HG03103 (cell line): ENCODE measurements around the gene SUGP2.

Source experiments
- ATAC-seq: cut with Tn5 transposase; IDR thresholded peaks from one replicate; pipeline ENCODE4 v1.9.1; 2021; ENCODE audit warnings: low read depth; ENCODE audit not compliant: unreplicated experiment

SUGP2 gene

DNA sequence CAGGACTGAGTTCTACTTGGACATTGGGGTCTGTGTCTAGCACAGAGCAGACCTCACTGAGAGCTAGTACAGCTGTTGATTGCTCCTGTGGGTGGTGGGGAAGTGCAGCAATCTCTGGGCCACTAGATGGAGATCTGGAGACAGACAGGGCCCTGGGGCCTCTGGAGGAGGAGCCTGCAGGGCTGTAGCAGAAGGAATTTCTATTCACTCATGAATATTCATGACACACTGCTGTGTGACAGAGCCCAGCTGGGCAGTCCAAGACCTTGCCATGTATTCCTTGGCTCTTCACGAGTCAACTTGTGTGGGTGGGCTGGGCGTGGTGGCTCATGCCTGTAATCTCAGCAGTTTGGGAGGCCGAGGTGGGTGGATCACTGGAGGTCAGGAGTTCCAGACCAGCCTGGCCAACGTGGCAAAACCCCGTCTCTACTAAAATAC, 37.5 kb downstream of the SUGP2 start:
- ATAC-seq, result no peak

DNA sequence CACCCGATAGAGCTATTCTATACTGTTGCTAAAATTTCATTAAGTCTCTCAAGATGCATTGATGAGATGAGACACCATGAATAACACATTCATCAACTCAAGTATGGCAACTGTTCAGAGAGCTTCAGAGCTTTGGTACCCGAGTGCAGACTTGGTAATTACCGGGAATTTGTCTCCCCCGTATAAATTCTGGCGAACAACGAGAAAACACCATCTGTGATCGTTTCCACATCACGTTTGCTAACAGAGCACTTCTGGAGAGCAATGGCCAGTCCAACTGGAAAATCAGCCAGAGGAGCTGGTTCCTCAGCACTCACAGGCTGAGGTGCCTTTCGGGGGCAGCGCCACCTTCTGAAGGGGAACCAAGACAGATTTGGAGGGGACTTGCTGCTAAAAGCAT, 40.2 kb downstream of the SUGP2 start:
- ATAC-seq, result no peak

DNA sequence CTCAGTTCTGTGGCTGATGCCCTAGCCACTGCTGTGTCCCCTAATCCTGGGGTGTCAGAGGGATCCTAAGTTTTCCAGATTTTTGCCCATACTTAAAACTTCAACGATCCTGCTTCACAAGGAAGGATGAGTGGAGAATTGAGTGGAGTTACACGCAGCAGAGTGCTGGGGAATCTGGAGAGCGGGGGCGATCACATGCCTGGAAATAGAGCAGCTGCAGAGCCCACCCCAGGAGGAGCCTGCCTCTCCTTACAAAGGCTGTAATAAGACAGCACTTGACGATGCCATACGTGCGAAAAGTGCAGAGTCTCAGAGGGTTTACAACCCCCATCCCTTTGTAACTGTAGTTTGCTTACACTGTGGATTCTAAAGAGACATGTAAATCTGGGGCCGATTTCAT, 40.6 kb downstream of the SUGP2 start:
- ATAC-seq, result no peak

DNA sequence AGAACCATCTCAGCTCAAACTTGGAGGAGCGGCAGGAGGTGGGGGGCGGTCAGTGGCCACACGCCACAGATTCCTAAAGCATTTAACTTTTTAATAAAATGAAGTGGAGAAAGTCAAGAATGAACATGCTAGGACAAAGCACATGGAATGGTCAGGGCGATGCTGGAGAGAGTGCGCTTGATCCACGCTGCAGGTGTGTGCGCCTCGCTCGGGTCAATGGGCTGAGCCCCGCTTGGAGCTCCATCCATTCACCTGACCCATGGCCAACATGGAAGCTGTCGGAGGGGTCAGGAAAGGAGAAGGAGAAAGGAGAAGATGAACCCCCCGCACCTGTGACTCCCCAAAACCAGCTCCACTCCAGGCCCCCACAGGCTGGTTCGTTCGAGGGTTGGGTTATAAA, 41.8 kb downstream of the SUGP2 start:
- no peak for ATAC-seq

DNA sequence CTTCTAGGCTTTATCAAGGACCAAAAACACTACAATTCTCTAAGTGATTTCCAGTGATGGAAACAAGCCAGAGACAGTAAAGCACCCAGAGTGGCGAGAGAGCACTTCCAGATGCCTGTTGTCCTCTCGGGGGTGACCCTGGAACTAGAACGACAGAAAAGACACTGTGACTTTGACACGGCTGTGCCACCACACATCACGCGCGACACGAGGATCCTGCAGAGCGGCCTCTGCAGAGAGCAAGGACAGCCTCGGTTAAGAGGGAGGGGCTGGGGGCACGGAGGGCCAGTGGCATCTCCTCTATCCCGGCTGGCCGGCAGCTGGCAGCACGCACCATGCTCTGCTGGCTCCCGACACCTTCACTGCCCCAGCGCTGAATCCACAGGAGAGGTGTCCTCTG, 42.3 kb downstream of the SUGP2 start:
- ATAC-seq, result no peak

DNA sequence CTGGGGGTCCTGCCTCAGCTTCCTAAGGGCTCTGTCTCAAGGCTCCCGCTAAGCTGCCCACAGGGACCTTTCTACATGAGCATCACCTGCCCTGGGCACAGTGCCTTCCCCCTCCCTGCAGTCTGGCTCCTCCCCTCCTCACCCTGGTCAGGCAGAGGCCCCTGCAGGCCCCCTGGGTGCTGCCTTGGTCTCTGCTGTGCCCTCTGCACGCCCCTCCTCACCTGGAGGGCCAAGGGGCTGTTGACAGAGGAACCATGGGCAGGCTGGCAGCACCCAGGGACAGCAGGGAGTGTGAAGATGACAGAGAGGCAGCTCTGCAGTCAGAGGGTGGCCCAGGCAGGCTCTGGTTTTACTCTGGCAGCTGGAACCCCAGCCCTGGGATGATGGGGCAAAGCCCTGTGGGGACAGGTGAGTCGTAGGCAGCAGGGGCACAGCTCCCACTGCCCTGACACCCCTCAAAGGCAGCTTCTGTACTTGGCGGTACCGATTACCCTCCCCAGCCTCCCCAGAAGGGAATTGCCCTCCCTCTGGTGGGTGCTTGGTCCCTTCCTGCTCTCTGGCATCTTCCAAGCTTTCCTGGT, 43.1 kb downstream of the SUGP2 start:
- no peak for ATAC-seq

DNA sequence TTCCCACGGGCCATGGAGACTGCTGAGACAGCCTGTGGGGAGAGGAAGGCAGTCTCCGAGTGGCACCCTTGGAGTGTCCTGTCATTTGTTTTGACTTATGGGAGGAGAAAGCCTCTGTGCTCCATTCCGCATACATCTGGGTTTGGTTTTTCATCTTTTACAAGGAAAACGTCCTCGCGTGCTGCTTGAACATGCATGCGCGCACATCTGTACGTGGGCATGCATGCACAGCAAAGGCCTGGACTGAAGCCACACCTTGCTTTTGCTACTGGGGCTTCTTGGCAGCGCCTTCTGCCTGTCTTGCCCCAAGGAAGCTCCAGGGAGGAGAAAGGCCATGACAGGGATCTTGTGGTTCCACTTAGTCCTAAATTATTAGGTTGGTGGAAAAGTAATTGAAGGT, 44.0 kb downstream of the SUGP2 start:
- no peak for ATAC-seq

DNA sequence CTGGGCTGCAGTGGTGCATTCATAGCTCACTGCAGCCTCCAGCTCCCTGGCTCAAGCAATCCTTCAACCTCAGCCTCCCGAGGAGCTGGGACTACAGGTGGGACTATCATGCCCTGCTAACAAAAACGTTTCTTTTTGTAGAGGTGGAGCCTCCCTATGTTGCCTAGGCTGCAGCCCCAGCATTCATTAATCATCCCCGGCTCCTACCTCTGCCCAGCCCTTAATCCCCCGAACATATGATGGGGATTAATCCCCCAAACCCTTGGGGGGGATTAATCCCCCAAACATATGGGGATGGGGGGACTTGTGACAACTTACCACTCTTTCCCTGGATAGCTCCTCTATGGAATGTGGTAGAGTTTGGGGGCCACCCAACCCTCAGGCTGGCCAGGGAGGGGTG, 45.9 kb downstream of the SUGP2 start:
- no peak for ATAC-seq

DNA sequence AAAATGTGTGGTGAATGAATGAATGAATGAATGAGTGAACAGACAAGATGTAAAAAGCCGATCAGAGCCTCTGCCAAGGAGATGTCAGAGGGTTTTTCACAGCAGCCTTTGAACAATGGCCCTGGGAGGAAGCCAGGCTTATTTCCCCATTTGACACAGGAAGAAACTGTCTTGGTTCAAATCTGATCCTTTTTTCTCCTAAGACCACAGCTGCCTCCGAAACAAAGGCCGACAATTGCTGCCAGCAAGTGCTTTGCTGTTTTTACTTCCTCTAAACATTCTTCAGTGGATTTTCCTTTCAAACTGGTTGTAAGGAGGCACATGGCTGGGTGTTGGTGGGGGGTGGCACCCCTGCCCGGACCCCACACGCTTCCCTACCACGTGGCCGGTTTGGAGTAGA, 48.1 kb downstream of the SUGP2 start:
- no peak for ATAC-seq

DNA sequence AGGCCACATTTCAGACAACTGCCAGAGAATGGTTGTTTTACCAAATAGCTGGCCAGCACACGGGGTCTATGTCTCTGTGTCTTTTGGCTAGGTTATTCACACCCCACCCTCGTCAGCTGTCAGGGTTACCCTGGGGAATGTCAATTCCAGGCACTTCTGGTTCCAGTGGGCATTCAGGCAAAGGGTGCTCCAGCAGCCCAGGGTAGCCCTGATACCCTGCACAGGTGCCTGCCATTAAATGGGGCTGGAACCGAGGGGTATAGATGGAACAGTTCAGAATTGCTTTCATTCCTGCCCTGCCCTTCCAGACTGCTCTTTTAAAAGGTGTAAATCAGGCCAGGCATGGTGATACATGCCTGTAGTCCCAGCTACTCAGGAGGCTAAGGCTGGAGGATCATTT, 49.1 kb downstream of the SUGP2 start:
- no peak for ATAC-seq

DNA sequence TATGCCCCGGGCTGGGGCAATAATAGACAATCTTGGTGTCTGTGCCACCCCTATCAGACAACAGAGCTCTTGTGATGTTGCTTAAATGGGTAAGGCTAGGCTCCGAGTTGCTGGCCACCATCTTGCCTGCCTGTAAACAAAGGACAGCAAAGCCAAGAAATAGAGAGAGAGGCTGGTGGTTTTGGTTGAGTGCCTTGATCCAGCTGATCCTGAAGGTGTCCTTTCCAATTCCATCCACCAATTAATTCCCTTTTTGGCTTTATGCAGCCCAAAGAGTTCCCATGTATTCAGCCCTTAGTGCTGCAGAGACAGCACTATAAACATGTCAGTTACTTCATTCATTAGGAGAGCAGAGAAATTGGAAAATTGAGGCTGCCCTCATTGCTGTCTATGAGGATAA, 50.6 kb downstream of the SUGP2 start:
- ATAC-seq, result no peak

DNA sequence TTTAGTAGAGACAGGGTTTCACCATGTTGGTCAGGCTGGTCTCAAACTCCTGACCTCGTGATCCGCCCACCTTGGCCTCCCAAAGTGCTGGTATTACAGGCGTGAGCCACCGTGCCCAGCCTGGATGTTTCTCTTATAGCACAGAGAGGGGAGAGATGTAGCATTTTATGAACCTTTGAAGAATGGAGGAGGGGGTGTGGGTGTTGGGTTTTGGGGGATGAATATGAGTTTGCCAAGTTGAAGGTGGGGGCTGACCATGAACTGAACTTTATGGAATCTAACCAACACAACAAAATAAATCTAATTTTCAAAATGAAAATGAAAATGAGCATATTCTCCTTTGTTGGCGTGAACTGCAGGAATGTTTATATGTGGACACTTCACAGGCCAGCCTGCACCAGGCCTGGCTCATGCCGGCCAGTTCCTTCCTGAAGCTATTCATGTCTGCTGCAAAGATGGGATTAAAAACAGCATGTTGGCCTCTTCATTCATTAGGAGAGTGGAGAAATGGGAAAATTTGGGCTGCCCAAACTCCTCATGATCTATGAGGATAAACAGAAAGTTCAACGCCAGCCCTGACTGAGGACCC, 52.8 kb downstream of the SUGP2 start:
- no peak for ATAC-seq

DNA sequence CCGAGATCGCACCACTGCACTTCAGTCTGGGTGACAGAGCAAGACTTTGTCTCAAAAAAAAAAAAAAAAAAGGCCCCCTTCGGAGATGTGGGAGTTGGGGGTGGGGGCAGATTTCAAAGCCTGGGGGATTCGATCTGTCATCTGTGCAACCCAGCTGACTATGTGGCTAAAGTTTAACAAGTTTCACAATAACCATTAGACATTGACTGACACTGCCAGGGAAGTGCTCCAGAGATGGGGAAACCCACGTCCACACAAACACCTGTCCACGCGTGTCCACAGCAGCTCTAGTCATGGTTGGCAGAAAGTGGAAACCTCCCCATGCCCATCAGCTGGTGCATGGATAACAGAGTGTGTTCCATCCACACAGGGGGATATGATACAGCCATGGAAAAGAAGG, 54.7 kb downstream of the SUGP2 start:
- ATAC-seq, result no peak

DNA sequence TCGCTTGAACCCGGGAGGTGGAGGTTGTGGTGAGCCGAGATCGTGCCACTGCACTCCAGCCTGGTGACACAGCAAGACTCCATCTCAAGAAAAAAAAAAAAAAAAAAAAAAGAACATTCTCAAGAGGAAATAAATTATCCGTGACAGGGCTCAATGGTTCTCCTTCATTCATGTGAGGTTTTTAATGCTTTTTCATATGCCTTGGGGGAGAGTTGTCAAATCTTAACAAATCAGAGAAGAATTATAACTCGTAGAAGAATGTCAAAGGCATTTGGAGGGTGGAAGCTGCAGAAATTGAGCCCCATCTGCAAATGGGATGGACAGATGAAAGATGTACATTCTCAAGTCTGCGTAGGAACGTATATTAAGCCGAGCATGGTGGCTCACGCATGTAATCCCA, 57.4 kb downstream of the SUGP2 start:
- ATAC-seq, result no peak

DNA sequence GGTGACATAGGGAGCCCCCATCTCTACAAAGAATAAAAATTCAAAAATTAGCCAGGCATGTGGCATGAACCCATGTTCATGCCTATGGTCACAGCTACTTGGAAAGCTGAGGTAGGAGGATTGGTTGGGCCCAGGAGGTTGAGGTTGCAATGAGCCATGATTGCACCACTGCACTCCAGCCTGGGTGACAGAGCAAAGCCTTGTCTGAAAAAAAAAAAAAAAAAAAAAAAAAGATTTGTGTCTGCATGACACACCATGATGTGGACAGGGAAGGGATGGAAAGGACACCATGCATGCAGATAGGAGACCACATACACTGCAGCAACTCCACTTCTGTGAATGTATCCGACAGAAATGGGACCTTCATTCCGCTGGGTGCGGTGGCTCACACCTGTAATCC, 58.3 kb downstream of the SUGP2 start:
- no peak for ATAC-seq

DNA sequence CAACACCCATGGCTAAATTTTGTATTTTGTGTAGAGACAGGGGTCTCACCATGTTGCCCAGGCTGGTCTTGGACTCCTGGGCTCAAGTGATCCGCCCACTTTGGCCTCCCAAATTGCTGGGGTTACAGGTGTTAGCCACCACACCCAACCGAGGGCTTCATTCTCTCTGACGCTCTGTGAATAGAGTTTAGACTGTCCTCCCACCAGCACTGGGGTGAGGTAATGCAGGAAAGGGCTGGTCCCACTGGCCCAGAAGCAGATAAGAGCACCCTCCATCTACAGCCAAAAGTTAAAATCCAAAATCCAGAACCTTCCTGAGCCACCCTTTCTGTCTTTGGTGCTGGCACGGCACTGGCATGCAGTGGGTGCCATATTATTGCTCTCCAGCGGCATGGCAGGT, 60.5 kb downstream of the SUGP2 start:
- ATAC-seq, result no peak

DNA sequence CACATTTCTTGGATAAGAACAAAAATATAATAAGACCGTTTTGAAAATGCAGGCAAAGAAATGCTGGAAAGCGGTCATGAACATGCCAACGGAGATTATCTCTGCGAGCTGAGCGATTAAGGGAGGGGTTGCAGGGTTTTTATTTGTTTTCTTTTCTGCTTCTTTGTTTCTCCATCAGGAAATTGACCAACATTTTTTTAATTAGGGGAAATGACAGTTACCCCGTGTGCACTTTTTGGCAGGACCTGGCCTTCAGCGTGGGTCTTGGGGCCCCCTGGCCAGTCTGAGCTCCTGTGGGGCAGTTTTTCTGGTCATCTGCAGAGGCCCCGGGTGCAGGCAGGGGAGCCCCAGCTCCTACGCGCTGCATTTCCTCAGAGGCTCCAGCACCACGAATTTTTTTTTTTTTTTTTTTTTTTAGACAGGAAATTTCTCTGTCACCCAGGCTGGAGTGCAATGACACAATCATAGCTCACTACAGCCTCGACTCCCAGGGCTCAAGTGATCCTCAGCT, 61.0 kb downstream of the SUGP2 start:
- ATAC-seq, result no peak

DNA sequence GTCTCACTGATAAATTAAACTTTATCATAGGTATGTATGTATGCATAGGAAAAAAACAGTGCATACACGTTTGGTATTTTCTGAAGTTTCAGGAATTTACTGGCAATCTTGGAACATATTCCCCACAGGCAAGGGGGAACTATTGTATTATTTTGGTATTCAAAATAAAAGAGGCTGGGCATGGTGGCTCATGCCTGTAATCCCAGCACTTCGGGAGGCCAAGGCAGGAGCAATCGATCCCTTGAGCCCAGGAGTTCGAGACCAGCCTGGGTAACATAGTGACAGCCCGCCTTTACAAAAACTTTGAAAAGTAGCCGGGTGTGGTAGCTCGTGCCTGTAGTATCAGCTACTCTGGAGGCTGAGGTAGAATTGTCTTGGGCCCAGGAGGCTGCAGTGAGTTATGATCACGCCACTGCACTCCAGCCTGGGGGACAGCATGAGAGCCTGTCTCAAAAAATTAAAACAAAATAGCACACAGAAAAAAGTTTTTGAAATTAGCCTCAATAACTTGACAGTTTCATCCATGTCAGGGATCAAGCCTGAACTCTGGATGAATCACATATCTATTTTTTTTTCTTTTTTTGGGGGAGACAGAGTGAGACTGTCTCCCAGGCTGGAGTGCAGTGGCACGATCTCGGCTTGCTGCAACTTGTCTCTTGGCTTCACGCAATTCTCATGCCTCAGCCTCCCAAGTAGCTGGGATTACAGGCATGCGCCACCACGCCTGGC, 63.2 kb downstream of the SUGP2 start:
- ATAC-seq, result no peak

DNA sequence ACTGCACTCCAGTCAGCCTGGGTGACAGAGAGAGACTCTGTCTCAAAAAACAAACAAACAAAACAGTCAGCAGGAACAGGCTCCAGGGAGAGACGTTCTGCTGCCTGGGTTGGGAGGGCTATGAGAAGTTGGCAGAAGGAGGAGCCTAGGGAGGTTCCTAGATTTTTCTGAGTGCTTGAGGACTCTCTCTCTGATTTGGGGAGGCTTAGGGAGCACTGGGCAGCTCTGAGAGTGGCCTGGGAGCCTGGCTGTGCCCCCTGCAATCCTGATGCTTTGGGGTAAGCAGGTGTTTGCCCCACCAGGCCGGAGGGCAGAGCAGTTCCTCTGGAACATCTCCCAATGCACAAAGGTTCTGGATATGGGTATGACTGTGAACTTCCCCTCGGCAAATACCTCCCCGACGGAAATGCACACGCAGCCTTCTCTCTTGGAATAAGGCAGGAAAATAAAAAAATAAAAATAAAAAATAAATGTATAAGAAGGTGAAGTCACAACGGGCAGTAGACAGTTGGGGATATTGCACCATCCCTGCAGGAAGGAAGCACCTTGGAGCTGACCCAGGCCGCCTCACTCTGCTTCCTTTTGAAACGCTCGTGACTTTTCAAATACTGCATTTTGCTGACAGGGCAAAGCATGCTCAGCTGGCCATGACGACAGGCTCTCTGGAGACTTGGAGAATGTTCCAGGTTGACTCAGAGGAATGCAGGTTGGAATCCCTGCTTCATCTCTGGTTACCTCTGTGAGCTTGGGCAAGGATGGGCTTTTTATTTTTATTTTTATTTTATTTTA, 65.8 kb downstream of the SUGP2 start:
- ATAC-seq, result no peak

DNA sequence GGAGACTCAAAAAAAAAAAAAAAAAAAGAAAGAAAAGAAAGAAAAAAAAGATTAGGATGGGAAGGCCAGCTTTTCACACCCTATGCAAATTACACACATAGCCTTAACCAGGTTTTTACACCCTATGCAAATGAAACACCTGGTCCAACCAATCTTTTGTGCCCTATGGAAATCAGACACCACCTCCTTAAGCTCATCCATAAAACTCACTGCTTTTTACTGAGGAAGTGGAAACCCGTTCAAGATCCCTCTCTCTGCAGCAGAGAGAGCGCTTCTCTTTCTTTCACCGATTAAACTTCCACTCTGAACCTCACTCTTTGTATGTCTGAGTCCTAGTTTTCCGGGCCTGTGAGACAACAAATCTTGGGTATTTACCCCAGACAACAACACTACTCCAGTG, 67.0 kb downstream of the SUGP2 start:
- ATAC-seq, result no peak

DNA sequence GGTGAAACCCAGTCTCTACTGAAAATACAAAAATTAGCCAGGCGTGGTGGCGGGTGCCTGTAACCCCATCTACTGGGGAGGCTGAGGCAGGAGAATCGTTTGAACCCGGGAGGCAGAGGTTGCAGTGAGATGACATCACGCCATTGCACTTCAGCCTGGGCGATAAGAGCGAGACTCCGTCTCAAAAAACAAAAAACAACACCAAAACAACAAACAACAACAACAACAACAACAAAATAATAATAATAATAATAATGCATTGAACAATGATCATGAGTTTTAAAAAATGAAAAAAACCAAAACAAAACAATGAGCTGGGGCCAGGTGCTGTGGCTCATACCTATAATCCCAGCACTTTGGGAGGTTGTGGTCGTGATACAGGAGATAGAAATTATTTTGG, 69.2 kb downstream of the SUGP2 start:
- ATAC-seq, result no peak
